HepG2 (cell line): Measurements from ENCODE around the gene GOT1. TPM values are rescaled to one million over a fixed set of nuclear protein-coding genes. Genes with fewer than 3 reads are reported as not detected.
A peak's percentile ranks its signal among the peaks of the same experiment; 100 is the strongest.

Source experiments
- ARNT2 ChIP-seq: sonication (generic); formaldehyde crosslinking; IDR thresholded peaks from 2 replicates; pipeline ENCODE4 v1.8.0; 2022; ENCODE audit warnings: mild to moderate bottlenecking, low read depth, missing genetic modification reagents, moderate library complexity
- ASH2L ChIP-seq: fragments of 300-600, 200-600 bp; sonication (generic); IDR thresholded peaks from 2 replicates; pipeline ENCODE4 v1.7.0; 2017; ENCODE audit warnings: low read depth, mild to moderate bottlenecking, moderate library complexity, mixed read lengths, low read length; ENCODE audit not compliant: insufficient read length
- ATRX ChIP-seq: sonication (generic); formaldehyde crosslinking; IDR thresholded peaks from 2 replicates; pipeline ENCODE4 v1.4.0; 2020; ENCODE audit warnings: missing genetic modification reagents, borderline replicate concordance
- FOXP1 ChIP-seq, 2 experiments: fragments of 450-650 bp in 1 of 2; IDR thresholded peaks; 2 replicates each; pipeline ENCODE4 v1.6.1; 2017 to 2018; ENCODE audit warnings: antibody characterized with exemption in 1 of 2
- MXD4 ChIP-seq: IDR thresholded peaks from 2 replicates; pipeline ENCODE4 v1.6.1; 2016; ENCODE audit warnings: mild to moderate bottlenecking, missing biosample characterization, missing genetic modification reagents
- NR2C2 ChIP-seq: sonication (generic); formaldehyde crosslinking; IDR thresholded peaks from 2 replicates; pipeline ENCODE4 v1.4.0; 2020; ENCODE audit warnings: missing genetic modification reagents, mild to moderate bottlenecking, moderate library complexity, borderline replicate concordance
- NR2F1 ChIP-seq, 2 experiments: fragments of 450-650 bp in 1 of 2; formaldehyde crosslinking in 1 of 2; IDR thresholded peaks; 2 replicates each; pipeline versions ENCODE4 v1.5.0 to v1.6.1; 2016 to 2020; ENCODE audit warnings: mild to moderate bottlenecking in 1 of 2, missing compliant biosample characterization in 1 of 2, missing genetic modification reagents in 1 of 2, moderate library complexity in 1 of 2
- RNF2 ChIP-seq: fragments of 450-650 bp; conservative IDR thresholded peaks from 2 replicates; pipeline ENCODE4 v1.6.1; 2016; ENCODE audit warnings: low read depth
- RXRA ChIP-seq: sonication (generic); formaldehyde crosslinking; IDR thresholded peaks from 2 replicates; pipeline ENCODE4 v1.5.1; 2020; ENCODE audit warnings: missing genetic modification reagents
- SSRP1 ChIP-seq: IDR thresholded peaks from 2 replicates; pipeline ENCODE4 v1.6.1; 2016; ENCODE audit warnings: control low read depth
- ZFP82 ChIP-seq: sonication (generic); formaldehyde crosslinking; IDR thresholded peaks from 2 replicates; pipeline ENCODE4 v1.5.1; 2020; ENCODE audit warnings: mild to moderate bottlenecking, missing genetic modification reagents, borderline replicate concordance
- ZNF136 ChIP-seq: sonication (generic); formaldehyde crosslinking; IDR thresholded peaks from 2 replicates; pipeline ENCODE4 v1.8.1; 2022; ENCODE audit warnings: low read depth, mild to moderate bottlenecking, moderate library complexity, missing genetic modification reagents
- ZSCAN30 ChIP-seq: sonication (generic); formaldehyde crosslinking; IDR thresholded peaks from 2 replicates; pipeline ENCODE4 v1.5.0; 2020; ENCODE audit warnings: mild to moderate bottlenecking, missing genetic modification reagents
- polyA plus RNA-seq, 8 experiments: library from polyadenylated mRNA; depleted of rRNA in 3 of 8; stranded (reverse) in 7 of 8; unstranded in 1 of 8; fragments of >200 nt; fragmentation: Illumina TruSeq in 4 of 8; extraction: Trizol in 4 of 8; gene quantifications; 2 replicates each; pipeline versions ENCODE4 v1.2.1 to v1.2.3, GENCODE V29; 2011 to 2016; ENCODE audit warnings: low read depth in 4 of 8, missing spikeins in 1 of 8, mixed read lengths in 1 of 8; ENCODE audit not compliant: insufficient read depth in 1 of 8
- total RNA-seq, 5 experiments: library from RNA; depleted of rRNA; stranded (reverse); fragments of >200 nt; fragmentation: Illumina TruSeq; extraction: Trizol; gene quantifications; 2 replicates each; pipeline ENCODE4 v1.2.3, GENCODE V29; 2016; ENCODE audit warnings: low read depth in 1 of 5
- TF ChIP-seq, protein P1 (sequence below): sonication (generic); formaldehyde crosslinking; IDR thresholded peaks from 2 replicates; pipeline ENCODE4 v1.5.0; 2020; ENCODE audit warnings: missing genetic modification reagents
- TF ChIP-seq, protein P2 (sequence below): sonication (generic); formaldehyde crosslinking; IDR thresholded peaks from 2 replicates; pipeline ENCODE4 v1.9.0; 2021; ENCODE audit warnings: mild to moderate bottlenecking, missing genetic modification reagents
- TF ChIP-seq, protein P3 (sequence below): sonication (generic); formaldehyde crosslinking; IDR thresholded peaks from 2 replicates; pipeline ENCODE4 v1.4.0; 2020; ENCODE audit warnings: mild to moderate bottlenecking, missing genetic modification reagents
- TF ChIP-seq, protein P4 (sequence below): sonication (generic); formaldehyde crosslinking; IDR thresholded peaks from 2 replicates; pipeline ENCODE4 v1.8.0; 2022; ENCODE audit warnings: mild to moderate bottlenecking, missing genetic modification reagents, moderate library complexity
- TF ChIP-seq, protein P5 (sequence below): IDR thresholded peaks from 2 replicates; pipeline ENCODE4 v1.6.1; 2016; ENCODE audit warnings: missing genetic modification reagents, missing compliant biosample characterization
- TF ChIP-seq, protein P6 (sequence below): sonication (generic); formaldehyde crosslinking; IDR thresholded peaks from 2 replicates; pipeline ENCODE4 v1.9.0; 2021; ENCODE audit warnings: missing genetic modification reagents, mild to moderate bottlenecking, borderline replicate concordance

The GOT1 gene
- total and polyA plus RNA-seq, 2 of the 13 experiments (the other 11 are each of a cell fraction or from before 2014, with no cell fraction given): 81.2 to 102 TPM

DNA sequence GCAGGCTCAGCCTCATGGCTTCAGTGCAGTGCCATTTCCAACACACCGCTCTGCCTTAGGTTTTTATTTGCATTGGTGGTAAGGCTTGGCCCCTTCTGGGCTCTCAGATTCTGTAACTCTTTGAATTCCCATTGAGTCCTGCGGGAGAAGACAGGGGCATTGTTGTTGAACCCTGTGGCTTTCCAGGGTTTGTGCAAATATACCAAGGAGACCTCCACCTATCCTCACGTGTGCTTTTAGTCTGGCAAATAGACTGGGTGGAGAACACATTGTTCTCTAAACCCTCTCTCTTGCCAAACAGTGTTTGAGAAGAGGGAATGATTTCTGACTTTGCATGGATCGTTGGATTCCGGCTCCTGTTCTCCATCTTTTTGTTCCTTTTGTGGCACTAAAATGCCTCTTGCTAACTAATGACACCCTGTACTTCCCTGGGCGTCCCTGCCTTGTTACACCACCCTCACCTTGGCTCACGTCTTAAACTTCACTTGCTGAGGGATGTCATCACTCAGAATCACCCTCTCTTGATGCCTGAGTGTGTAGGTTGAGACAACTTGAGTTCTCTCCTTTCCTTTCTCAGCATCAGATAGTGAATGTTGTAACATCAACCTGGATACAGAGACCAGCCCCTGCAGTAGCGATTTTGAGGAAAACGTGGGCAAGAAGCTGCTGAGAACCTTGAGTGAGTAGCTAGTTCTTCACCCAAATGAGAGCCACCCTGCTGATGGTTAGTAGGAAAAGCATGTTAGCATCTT, 40.5 kb downstream of the GOT1 start (continued):
- TF ChIP-seq ATRX (CRISPR knock-in tag) (no peak), ARNT2 (0 out of 2 replicates have a peak, but pooled peaks have one; percentile 26), FOXP1 (IDR thresholded peaks at IDR 0.05) (no peak), FOXP1 (CRISPR knock-in tag; IDR thresholded peaks at IDR 0.05) (peak; percentile 56; the same call in 1 of the 2 replicates), MXD4 (CRISPR knock-in tag) (no peak), ZFP82 (CRISPR knock-in tag) (no peak), ZNF136 (CRISPR knock-in tag) (no peak), SSRP1 (CRISPR knock-in tag) (no peak), ZSCAN30 (no peak), NR2F1 (CRISPR knock-in tag; IDR thresholded peaks at IDR 0.05) (no peak), RNF2 (no peak), ASH2L (no peak), RXRA (peak; percentile 20; the same call in 1 of the 2 replicates), NR2C2 (CRISPR knock-in tag) (no peak)
- TF ChIP-seq, protein P1, sequence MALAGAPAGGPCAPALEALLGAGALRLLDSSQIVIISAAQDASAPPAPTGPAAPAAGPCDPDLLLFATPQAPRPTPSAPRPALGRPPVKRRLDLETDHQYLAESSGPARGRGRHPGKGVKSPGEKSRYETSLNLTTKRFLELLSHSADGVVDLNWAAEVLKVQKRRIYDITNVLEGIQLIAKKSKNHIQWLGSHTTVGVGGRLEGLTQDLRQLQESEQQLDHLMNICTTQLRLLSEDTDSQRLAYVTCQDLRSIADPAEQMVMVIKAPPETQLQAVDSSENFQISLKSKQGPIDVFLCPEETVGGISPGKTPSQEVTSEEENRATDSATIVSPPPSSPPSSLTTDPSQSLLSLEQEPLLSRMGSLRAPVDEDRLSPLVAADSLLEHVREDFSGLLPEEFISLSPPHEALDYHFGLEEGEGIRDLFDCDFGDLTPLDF (CRISPR knock-in tag): no peak
- TF ChIP-seq, protein P2, sequence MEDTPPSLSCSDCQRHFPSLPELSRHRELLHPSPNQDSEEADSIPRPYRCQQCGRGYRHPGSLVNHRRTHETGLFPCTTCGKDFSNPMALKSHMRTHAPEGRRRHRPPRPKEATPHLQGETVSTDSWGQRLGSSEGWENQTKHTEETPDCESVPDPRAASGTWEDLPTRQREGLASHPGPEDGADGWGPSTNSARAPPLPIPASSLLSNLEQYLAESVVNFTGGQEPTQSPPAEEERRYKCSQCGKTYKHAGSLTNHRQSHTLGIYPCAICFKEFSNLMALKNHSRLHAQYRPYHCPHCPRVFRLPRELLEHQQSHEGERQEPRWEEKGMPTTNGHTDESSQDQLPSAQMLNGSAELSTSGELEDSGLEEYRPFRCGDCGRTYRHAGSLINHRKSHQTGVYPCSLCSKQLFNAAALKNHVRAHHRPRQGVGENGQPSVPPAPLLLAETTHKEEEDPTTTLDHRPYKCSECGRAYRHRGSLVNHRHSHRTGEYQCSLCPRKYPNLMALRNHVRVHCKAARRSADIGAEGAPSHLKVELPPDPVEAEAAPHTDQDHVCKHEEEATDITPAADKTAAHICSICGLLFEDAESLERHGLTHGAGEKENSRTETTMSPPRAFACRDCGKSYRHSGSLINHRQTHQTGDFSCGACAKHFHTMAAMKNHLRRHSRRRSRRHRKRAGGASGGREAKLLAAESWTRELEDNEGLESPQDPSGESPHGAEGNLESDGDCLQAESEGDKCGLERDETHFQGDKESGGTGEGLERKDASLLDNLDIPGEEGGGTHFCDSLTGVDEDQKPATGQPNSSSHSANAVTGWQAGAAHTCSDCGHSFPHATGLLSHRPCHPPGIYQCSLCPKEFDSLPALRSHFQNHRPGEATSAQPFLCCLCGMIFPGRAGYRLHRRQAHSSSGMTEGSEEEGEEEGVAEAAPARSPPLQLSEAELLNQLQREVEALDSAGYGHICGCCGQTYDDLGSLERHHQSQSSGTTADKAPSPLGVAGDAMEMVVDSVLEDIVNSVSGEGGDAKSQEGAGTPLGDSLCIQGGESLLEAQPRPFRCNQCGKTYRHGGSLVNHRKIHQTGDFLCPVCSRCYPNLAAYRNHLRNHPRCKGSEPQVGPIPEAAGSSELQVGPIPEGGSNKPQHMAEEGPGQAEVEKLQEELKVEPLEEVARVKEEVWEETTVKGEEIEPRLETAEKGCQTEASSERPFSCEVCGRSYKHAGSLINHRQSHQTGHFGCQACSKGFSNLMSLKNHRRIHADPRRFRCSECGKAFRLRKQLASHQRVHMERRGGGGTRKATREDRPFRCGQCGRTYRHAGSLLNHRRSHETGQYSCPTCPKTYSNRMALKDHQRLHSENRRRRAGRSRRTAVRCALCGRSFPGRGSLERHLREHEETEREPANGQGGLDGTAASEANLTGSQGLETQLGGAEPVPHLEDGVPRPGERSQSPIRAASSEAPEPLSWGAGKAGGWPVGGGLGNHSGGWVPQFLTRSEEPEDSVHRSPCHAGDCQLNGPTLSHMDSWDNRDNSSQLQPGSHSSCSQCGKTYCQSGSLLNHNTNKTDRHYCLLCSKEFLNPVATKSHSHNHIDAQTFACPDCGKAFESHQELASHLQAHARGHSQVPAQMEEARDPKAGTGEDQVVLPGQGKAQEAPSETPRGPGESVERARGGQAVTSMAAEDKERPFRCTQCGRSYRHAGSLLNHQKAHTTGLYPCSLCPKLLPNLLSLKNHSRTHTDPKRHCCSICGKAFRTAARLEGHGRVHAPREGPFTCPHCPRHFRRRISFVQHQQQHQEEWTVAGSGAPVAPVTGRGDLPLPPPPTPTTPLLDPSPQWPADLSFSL (CRISPR knock-in tag): no peak
- TF ChIP-seq, protein P3, sequence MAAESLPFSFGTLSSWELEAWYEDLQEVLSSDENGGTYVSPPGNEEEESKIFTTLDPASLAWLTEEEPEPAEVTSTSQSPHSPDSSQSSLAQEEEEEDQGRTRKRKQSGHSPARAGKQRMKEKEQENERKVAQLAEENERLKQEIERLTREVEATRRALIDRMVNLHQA (CRISPR knock-in tag): no peak
- TF ChIP-seq, protein P4, sequence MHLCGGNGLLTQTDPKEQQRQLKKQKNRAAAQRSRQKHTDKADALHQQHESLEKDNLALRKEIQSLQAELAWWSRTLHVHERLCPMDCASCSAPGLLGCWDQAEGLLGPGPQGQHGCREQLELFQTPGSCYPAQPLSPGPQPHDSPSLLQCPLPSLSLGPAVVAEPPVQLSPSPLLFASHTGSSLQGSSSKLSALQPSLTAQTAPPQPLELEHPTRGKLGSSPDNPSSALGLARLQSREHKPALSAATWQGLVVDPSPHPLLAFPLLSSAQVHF (CRISPR knock-in tag): no peak
- TF ChIP-seq, protein P5, sequence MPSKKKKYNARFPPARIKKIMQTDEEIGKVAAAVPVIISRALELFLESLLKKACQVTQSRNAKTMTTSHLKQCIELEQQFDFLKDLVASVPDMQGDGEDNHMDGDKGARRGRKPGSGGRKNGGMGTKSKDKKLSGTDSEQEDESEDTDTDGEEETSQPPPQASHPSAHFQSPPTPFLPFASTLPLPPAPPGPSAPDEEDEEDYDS (CRISPR knock-in tag): no peak
- TF ChIP-seq, protein P6, sequence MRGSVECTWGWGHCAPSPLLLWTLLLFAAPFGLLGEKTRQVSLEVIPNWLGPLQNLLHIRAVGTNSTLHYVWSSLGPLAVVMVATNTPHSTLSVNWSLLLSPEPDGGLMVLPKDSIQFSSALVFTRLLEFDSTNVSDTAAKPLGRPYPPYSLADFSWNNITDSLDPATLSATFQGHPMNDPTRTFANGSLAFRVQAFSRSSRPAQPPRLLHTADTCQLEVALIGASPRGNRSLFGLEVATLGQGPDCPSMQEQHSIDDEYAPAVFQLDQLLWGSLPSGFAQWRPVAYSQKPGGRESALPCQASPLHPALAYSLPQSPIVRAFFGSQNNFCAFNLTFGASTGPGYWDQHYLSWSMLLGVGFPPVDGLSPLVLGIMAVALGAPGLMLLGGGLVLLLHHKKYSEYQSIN (CRISPR knock-in tag): no peak
